SK-N-SH (cell line): ENCODE measurements around the gene NPAS3. TPM values are rescaled to one million over a fixed set of nuclear protein-coding genes. Genes with fewer than 3 reads are reported as not detected.

Source experiments
- CTCF ChIA-PET: fragments of 300-600, 350-600 bp; formaldehyde crosslinking; extraction: SDS; loops from one replicate; lab custom pipeline; 2021; lab: Yijun Ruan, JAX
- POLR2A ChIA-PET: fragments of 350-600 bp; sonication (Branson Sonifier 250); formaldehyde crosslinking; extraction: SDS; loops from one replicate; lab custom pipeline; 2020; ENCODE audit warnings: antibody characterized with exemption, inconsistent platforms; lab: Yijun Ruan, JAX
- DNase-seq: peaks from one replicate; pipeline ENCODE4 v3.0.0; 2012
- H2AFZ ChIP-seq: fragments of 200-600 bp; sonication (generic); 2 replicates; pipeline ENCODE4 v1.8.1; 2016; ENCODE audit warnings: antibody characterized with exemption, mild to moderate bottlenecking, low read depth
- H3F3A ChIP-seq: fragments of 200-600 bp; sonication (generic); replicated peaks from 2 replicates; pipeline ENCODE3; 2016; ENCODE audit warnings: antibody characterized with exemption, mild to moderate bottlenecking; ENCODE audit not compliant: insufficient read depth
- H3K27ac ChIP-seq, 2 experiments: fragments of 200-500 bp in 1 of 2; fragments of 200-600 bp in 1 of 2; sonication (Bioruptor generic) in 1 of 2; sonication (generic), shearing (Covaris generic) in 1 of 2; 2 replicates each; pipeline versions ENCODE4 v1.5.1 to v1.6.1; 2014 to 2016; ENCODE audit warnings: low read depth in 2 of 2, inconsistent platforms in 1 of 2, low read length in 1 of 2, mild to moderate bottlenecking in 1 of 2, mixed read lengths in 1 of 2
- H3K27me3 ChIP-seq: fragments of 200-600 bp; sonication (generic), shearing (Covaris generic); 2 replicates; pipeline ENCODE4 v1.6.1; 2016; ENCODE audit warnings: mixed run types; ENCODE audit not compliant: insufficient read depth
- H3K36me3 ChIP-seq, 2 experiments: fragments of 200-500 bp in 1 of 2; fragments of 200-600 bp in 1 of 2; sonication (Bioruptor generic) in 1 of 2; sonication (generic) in 1 of 2; replicated peaks in 1 of 2; 2 replicates each; pipeline versions ENCODE3 to v1.5.1; 2014 to 2016; ENCODE audit warnings: low read length in 1 of 2, mild to moderate bottlenecking in 1 of 2; ENCODE audit not compliant: insufficient read depth in 2 of 2, control insufficient read depth in 1 of 2
- H3K4me1 ChIP-seq, 2 experiments: fragments of 200-500 bp in 1 of 2; fragments of 200-600 bp in 1 of 2; sonication (Bioruptor generic) in 1 of 2; sonication (generic), shearing (Covaris generic) in 1 of 2; 2 replicates each; pipeline versions ENCODE4 v1.5.1 to v1.6.1; 2014 to 2016; ENCODE audit warnings: low read depth in 1 of 2, low read length in 1 of 2, mixed run types in 1 of 2; ENCODE audit not compliant: insufficient read depth in 2 of 2, control insufficient read depth in 1 of 2
- H3K4me2 ChIP-seq: fragments of 200-600 bp; sonication (generic), shearing (Covaris generic); 2 replicates; pipeline ENCODE4 v1.6.1; 2017; ENCODE audit warnings: mixed run types
- H3K4me3 ChIP-seq, 2 experiments: fragments of 200-500 bp in 1 of 2; fragments of 200-600 bp in 1 of 2; sonication (Bioruptor generic) in 1 of 2; sonication (generic), shearing (Covaris generic) in 1 of 2; 2 replicates each; pipeline versions ENCODE4 v1.5.1 to v1.8.1; 2014 to 2016; ENCODE audit warnings: low read depth in 2 of 2, inconsistent platforms in 1 of 2, low read length in 1 of 2, mild to moderate bottlenecking in 1 of 2, mixed read lengths in 1 of 2, moderate library complexity in 1 of 2
- H3K79me2 ChIP-seq: fragments of 200-600 bp; sonication (generic); 2 replicates; pipeline ENCODE4 v1.8.1; 2017; ENCODE audit warnings: mild to moderate bottlenecking; ENCODE audit not compliant: insufficient read depth
- H3K9ac ChIP-seq: fragments of 200-600 bp; sonication (generic); 2 replicates; pipeline ENCODE4 v1.6.1; 2017; ENCODE audit warnings: mixed run types
- H3K9me2 ChIP-seq: fragments of 200-600 bp; sonication (generic); 2 replicates; pipeline ENCODE4 v1.6.1; 2017; ENCODE audit warnings: mixed run types
- H3K9me3 ChIP-seq: fragments of 200-600 bp; sonication (generic); 2 replicates; pipeline ENCODE4 v1.6.1; 2017; ENCODE audit warnings: mixed run types, mild to moderate bottlenecking, moderate library complexity
- H4K20me1 ChIP-seq: fragments of 200-600 bp; sonication (generic); 2 replicates; pipeline ENCODE4 v1.6.1; 2017; ENCODE audit warnings: mild to moderate bottlenecking, mixed run types; ENCODE audit not compliant: insufficient read depth
- CHD2 ChIP-seq: fragments of 150-350 bp; IDR thresholded peaks from 2 replicates; pipeline ENCODE4 v1.6.1; 2018; ENCODE audit warnings: low read length; ENCODE audit not compliant: partially characterized antibody
- ELF1 ChIP-seq: IDR thresholded peaks from 2 replicates; pipeline ENCODE4 v1.4.0; 2012
- EP300 ChIP-seq, 2 experiments: IDR thresholded peaks; 2 replicates each; pipeline versions ENCODE4 v1.4.0 to v1.6.1; 2012; ENCODE audit warnings: borderline replicate concordance in 1 of 2, low read depth in 1 of 2, low read length in 1 of 2
- EZH2phosphoT487 ChIP-seq: fragments of 200-600 bp; sonication (generic); IDR thresholded peaks from 2 replicates; pipeline ENCODE4 v1.6.1; 2017; ENCODE audit warnings: low read depth, mixed run types, mild to moderate bottlenecking, antibody characterized with exemption, moderate library complexity, borderline replicate concordance
- FOSL2 ChIP-seq: IDR thresholded peaks from 2 replicates; pipeline ENCODE4 v1.4.0; 2012; ENCODE audit warnings: low read depth, mild to moderate bottlenecking, moderate library complexity, borderline replicate concordance
- FOXJ3 ChIP-seq: sonication (generic); formaldehyde crosslinking; IDR thresholded peaks from 2 replicates; pipeline ENCODE4 v1.5.1; 2020; ENCODE audit warnings: mild to moderate bottlenecking, missing genetic modification reagents
- FOXM1 ChIP-seq: IDR thresholded peaks from 2 replicates; pipeline ENCODE4 v1.4.0; 2012; ENCODE audit warnings: low read depth, mild to moderate bottlenecking
- GABPA ChIP-seq: IDR thresholded peaks from 2 replicates; pipeline ENCODE4 v1.4.0; 2012; ENCODE audit warnings: low read depth, mild to moderate bottlenecking
- GATA2 ChIP-seq: sonication (generic); formaldehyde crosslinking; IDR thresholded peaks from 2 replicates; pipeline ENCODE4 v1.5.0; 2020; ENCODE audit warnings: mild to moderate bottlenecking, missing genetic modification reagents
- MXI1 ChIP-seq: IDR thresholded peaks from 2 replicates; pipeline ENCODE4 v1.6.1; 2012; ENCODE audit warnings: mild to moderate bottlenecking, low read depth, low read length, improper control_type of control experiment
- PBX3 ChIP-seq: IDR thresholded peaks from 2 replicates; pipeline ENCODE4; 2012
- POLR2AphosphoS5 ChIP-seq: IDR thresholded peaks from 2 replicates; pipeline ENCODE4 v1.6.1; 2012; ENCODE audit warnings: low read depth, low read length
- REST ChIP-seq: IDR thresholded peaks from 2 replicates; pipeline ENCODE4 v1.6.1; 2012; ENCODE audit warnings: mild to moderate bottlenecking, low read depth, low read length, moderate library complexity
- RFX5 ChIP-seq: IDR thresholded peaks from 2 replicates; pipeline ENCODE4 v1.6.1; 2012; ENCODE audit warnings: mild to moderate bottlenecking, improper control_type of control experiment, low read length
- SIN3A ChIP-seq: IDR thresholded peaks from 2 replicates; pipeline ENCODE4 v1.6.1; 2012; ENCODE audit warnings: low read depth, mild to moderate bottlenecking, low read length, moderate library complexity, borderline replicate concordance
- SMC3 ChIP-seq: IDR thresholded peaks from 2 replicates; pipeline ENCODE4 v1.6.1; 2012; ENCODE audit warnings: low read depth, low read length, improper control_type of control experiment
- TAF1 ChIP-seq: IDR thresholded peaks from 2 replicates; pipeline ENCODE4 v1.6.1; 2012; ENCODE audit warnings: low read depth, mild to moderate bottlenecking, low read length, moderate library complexity, borderline replicate concordance
- TEAD4 ChIP-seq: IDR thresholded peaks from 2 replicates; pipeline ENCODE4 v1.4.0; 2012; ENCODE audit warnings: mild to moderate bottlenecking, borderline replicate concordance; ENCODE audit not compliant: insufficient read depth
- USF1 ChIP-seq: IDR thresholded peaks from 2 replicates; pipeline ENCODE4 v1.4.0; 2012; ENCODE audit warnings: low read depth, borderline replicate concordance
- USF2 ChIP-seq: fragments of 150-350 bp; IDR thresholded peaks from 2 replicates; pipeline ENCODE4 v1.6.1; 2017; ENCODE audit warnings: antibody characterized with exemption, low read length, low read depth, borderline replicate concordance
- YY1 ChIP-seq: IDR thresholded peaks from 2 replicates; pipeline ENCODE4 v1.4.0; 2012; ENCODE audit warnings: low read depth, mild to moderate bottlenecking
- WGBS: methylation state at CpG from one replicate; pipeline ENCODE4 v1.1.6; 2017; ENCODE audit warnings: low lambda C conversion rate; 5-methylcytosine and 5-hydroxymethylcytosine counted together
- polyA plus RNA-seq, 3 experiments: library from polyadenylated mRNA; depleted of rRNA; stranded (reverse); fragments of >200 nt; gene quantifications; 2 replicates each; pipeline ENCODE4 v1.2.3, GENCODE V29; 2012

Gene NPAS3
- polyA plus RNA-seq, 1 of the 3 experiments (the other 2 are of a cell fraction), result 4.3 TPM

GRCh38 chr14:32991691-32992090 is 53.0 kb downstream of the NPAS3 start:
- H3K4me1 ChIP-seq, result peaks cover 0 to 4% of the 10 kb centered on the region in 2 experiments; a peak in 1 of 4 replicates
- ChIA-PET CTCF (no interaction called here), POLR2A (no interaction called here)
- no peaks in the 10 kb centered on the region for H4K20me1 ChIP-seq
- no peak overlapping the region for H3K4me2 ChIP-seq
- no peaks in the 10 kb centered on the region for H3K27me3 ChIP-seq
- no peak overlapping the region for H2AFZ ChIP-seq
- H3K9me3 ChIP-seq, result no peaks in the 10 kb centered on the region
- no peaks in the 10 kb centered on the region; the same call in 1 of the 2 replicates for H3K9me2 ChIP-seq
- no peak overlapping the region for H3K27ac ChIP-seq
- no peak for DNase-seq
- no peaks in the 10 kb centered on the region for H3K36me3 ChIP-seq
- no peaks in the 10 kb centered on the region for H3F3A ChIP-seq
- TF ChIP-seq MXI1 (no peak), TAF1 (no peak), FOXJ3 (CRISPR knock-in tag) (no peak), YY1 (no peak), RFX5 (no peak), EP300 (IDR thresholded peaks at IDR 0.05; ENCODE audit: borderline replicate concordance in 1 of 2, low read depth in 1 of 2, low read length in 1 of 2) (no peak), FOXM1 (no peak), TEAD4 (no peak), GATA2 (CRISPR knock-in tag) (no peak), USF2 (no peak), POLR2AphosphoS5 (no peak)
- H3K4me3 ChIP-seq, result no peak overlapping the region
- no peaks in the 10 kb centered on the region for H3K79me2 ChIP-seq
- no peak overlapping the region for H3K9ac ChIP-seq
- 80% methylated on average over 4 of the region's 4 CpGs for WGBS

- Histone ChIP-seq H3K36me3 (peaks cover 0 to 5% of the 10 kb centered on the region in 2 experiments), H3K27me3 (no peaks in the 10 kb centered on the region), H3K4me2 (no peak overlapping the region), H3K79me2 (no peaks in the 10 kb centered on the region), H3K27ac (no peak overlapping the region), H3K4me1 (no peaks in the 10 kb centered on the region; a peak in 1 of 4 replicates), H4K20me1 (no peaks in the 10 kb centered on the region), H3F3A (peaks cover 2% of the 10 kb centered on the region), H3K9me3 (no peaks in the 10 kb centered on the region), H2AFZ (no peak overlapping the region), H3K9ac (no peak overlapping the region), H3K4me3 (no peak overlapping the region), H3K9me2 (no peaks in the 10 kb centered on the region)
- ChIA-PET CTCF (no interaction called here), POLR2A (no interaction called here)
- no peak for DNase-seq
- no peak for TF ChIP-seq SMC3
- TF ChIP-seq USF1, result no peak
- TF ChIP-seq PBX3, result no peak
- no peak for TF ChIP-seq EZH2phosphoT487
- TF ChIP-seq FOSL2, result no peak
- TF ChIP-seq FOXM1, result no peak
- no peak for TF ChIP-seq FOXJ3 (CRISPR knock-in tag)
- no peak for TF ChIP-seq GABPA
- no peak for TF ChIP-seq REST
- TF ChIP-seq CHD2, result no peak
- no peak for TF ChIP-seq TAF1
- TF ChIP-seq ELF1, result no peak
- no peak for TF ChIP-seq TEAD4
- no peak for TF ChIP-seq MXI1
- no peak for TF ChIP-seq SIN3A
Observed at GRCh38 chr14:32993921-32994320, 55.2 kb downstream of the NPAS3 start.
